H9 (cell line): ENCODE data around the gene CD9. TPM values are rescaled to one million over a fixed set of nuclear protein-coding genes. Genes with fewer than 3 reads are reported as not detected.

Source experiments
- DNase-seq: peaks from one replicate; pipeline ENCODE4 v3.0.0-alpha.2; 2017
- H2AFZ ChIP-seq: one replicate; pipeline ENCODE4 v1.6.1; 2013; ENCODE audit warnings: mild to moderate bottlenecking, low read length, control low read depth, moderate library complexity
- H2AK5ac ChIP-seq: 2 replicates; pipeline ENCODE4 v1.6.1; 2013; ENCODE audit warnings: low read length, control low read depth, mixed read lengths; ENCODE audit not compliant: insufficient read length
- H2BK120ac ChIP-seq: one replicate; pipeline ENCODE4 v1.6.1; 2013; ENCODE audit warnings: low read depth, mild to moderate bottlenecking, low read length, control low read depth, inconsistent platforms; ENCODE audit not compliant: poor library complexity, severe bottlenecking
- H2BK12ac ChIP-seq: 2 replicates; pipeline ENCODE4 v1.6.1; 2013; ENCODE audit warnings: low read length, control low read depth, mixed read lengths, low read depth; ENCODE audit not compliant: insufficient read length
- H2BK15ac ChIP-seq: 2 replicates; pipeline ENCODE4 v1.6.1; 2013; ENCODE audit warnings: low read depth, low read length, control low read depth
- H2BK20ac ChIP-seq: one replicate; pipeline ENCODE4 v1.6.1; 2013; ENCODE audit warnings: low read depth, mild to moderate bottlenecking, low read length, control low read depth, inconsistent platforms; ENCODE audit not compliant: poor library complexity, severe bottlenecking
- H2BK5ac ChIP-seq: 2 replicates; pipeline ENCODE4 v1.6.1; 2013; ENCODE audit warnings: low read length, control low read depth, mixed read lengths; ENCODE audit not compliant: insufficient read length
- H3K14ac ChIP-seq: 2 replicates; pipeline ENCODE4 v1.6.1; 2013; ENCODE audit warnings: low read length, control low read depth; ENCODE audit not compliant: insufficient read depth
- H3K18ac ChIP-seq: 2 replicates; pipeline ENCODE4 v1.6.1; 2013; ENCODE audit warnings: low read depth, mild to moderate bottlenecking, mixed read lengths, low read length, control low read depth; ENCODE audit not compliant: insufficient read length
- H3K23ac ChIP-seq: 2 replicates; pipeline ENCODE4 v1.6.1; 2013; ENCODE audit warnings: low read length, control low read depth, mixed read lengths, low read depth; ENCODE audit not compliant: insufficient read length
- H3K23me2 ChIP-seq: 2 replicates; pipeline ENCODE4 v1.6.1; 2013; ENCODE audit warnings: low read depth, mild to moderate bottlenecking, mixed read lengths, low read length, control low read depth; ENCODE audit not compliant: insufficient read length, poor library complexity, severe bottlenecking
- H3K27ac ChIP-seq: 2 replicates; pipeline ENCODE4 v1.5.1; 2013; ENCODE audit warnings: low read length, control low read depth, mixed read lengths, low read depth; ENCODE audit not compliant: insufficient read length
- H3K27me3 ChIP-seq: 2 replicates; pipeline ENCODE4 v1.6.1; 2013; ENCODE audit warnings: low read length, control low read depth, inconsistent platforms; ENCODE audit not compliant: insufficient read depth
- H3K4ac ChIP-seq: 2 replicates; pipeline ENCODE4 v1.6.1; 2013; ENCODE audit warnings: low read depth, mild to moderate bottlenecking, control low read depth, inconsistent platforms, low read length, moderate library complexity
- H3K4me1 ChIP-seq: 2 replicates; pipeline ENCODE4 v1.6.1; 2013; ENCODE audit warnings: low read length, control low read depth, inconsistent platforms; ENCODE audit not compliant: insufficient read depth
- H3K4me2 ChIP-seq: 2 replicates; pipeline ENCODE4 v1.6.1; 2013; ENCODE audit warnings: low read length, control low read depth, mixed read lengths; ENCODE audit not compliant: insufficient read length, insufficient read depth
- H3K56ac ChIP-seq: 2 replicates; pipeline ENCODE4 v1.6.1; 2013; ENCODE audit warnings: low read depth, mild to moderate bottlenecking, mixed read lengths, low read length, control low read depth; ENCODE audit not compliant: insufficient read length
- H3K79me1 ChIP-seq: 2 replicates; pipeline ENCODE4 v1.6.1; 2013; ENCODE audit warnings: low read depth, mild to moderate bottlenecking, moderate library complexity, low read length, control low read depth, inconsistent platforms; ENCODE audit not compliant: insufficient read depth, poor library complexity, severe bottlenecking
- H3K79me2 ChIP-seq: 2 replicates; pipeline ENCODE4 v1.6.1; 2013; ENCODE audit warnings: low read length, control low read depth, inconsistent platforms; ENCODE audit not compliant: insufficient read depth
- H3K9ac ChIP-seq: 2 replicates; pipeline ENCODE4 v1.6.1; 2013; ENCODE audit warnings: low read length, control low read depth, mixed read lengths; ENCODE audit not compliant: insufficient read length; ENCODE audit errors: extremely low read depth
- H3K9me3 ChIP-seq: one replicate; pipeline ENCODE4 v1.6.1; 2013; ENCODE audit warnings: low read depth, low read length, inconsistent platforms; ENCODE audit not compliant: control insufficient read depth
- H3T11ph ChIP-seq: one replicate; pipeline ENCODE4 v1.6.1; 2013; ENCODE audit warnings: mild to moderate bottlenecking, low read length, control low read depth, inconsistent platforms
- H4K20me1 ChIP-seq: one replicate; pipeline ENCODE4 v1.6.1; 2013; ENCODE audit not compliant: control insufficient read depth, insufficient read length, insufficient read depth
- H4K5ac ChIP-seq: 2 replicates; pipeline ENCODE4 v1.6.1; 2013; ENCODE audit warnings: low read depth, mild to moderate bottlenecking, mixed read lengths, low read length, control low read depth; ENCODE audit not compliant: insufficient read length
- H4K8ac ChIP-seq: replicated peaks from 2 replicates; pipeline ENCODE4 v1.6.1; 2013; ENCODE audit warnings: low read length, control low read depth, mixed read lengths, low read depth; ENCODE audit not compliant: insufficient read length
- H4K91ac ChIP-seq: 2 replicates; pipeline ENCODE4 v1.6.1; 2013; ENCODE audit warnings: low read depth, mild to moderate bottlenecking, moderate library complexity, mixed read lengths, low read length, control low read depth; ENCODE audit not compliant: insufficient read length
- H3K27ac Mint-ChIP-seq, 3 experiments: 2 replicates in 2 of 3; 3 replicates in 1 of 3; pipeline ENCODE4 v1.8.0; 2020 to 2021; ENCODE audit warnings: mixed read lengths in 3 of 3, mild to moderate bottlenecking in 1 of 3, moderate library complexity in 1 of 3
- H3K27me3 Mint-ChIP-seq: 2 replicates; pipeline ENCODE4 v1.8.0; 2021; ENCODE audit warnings: low read depth, mild to moderate bottlenecking, moderate library complexity, mixed read lengths
- H3K36me3 Mint-ChIP-seq, 3 experiments: 2 replicates in 2 of 3; 3 replicates in 1 of 3; pipeline ENCODE4 v1.8.0; 2020 to 2021; ENCODE audit warnings: low read depth in 3 of 3, mixed read lengths in 3 of 3; ENCODE audit not compliant: insufficient read depth in 1 of 3
- H3K4me1 Mint-ChIP-seq, 2 experiments: 2 replicates each; pipeline ENCODE4 v1.8.0; 2020; ENCODE audit warnings: mixed read lengths in 2 of 2
- H3K4me3 Mint-ChIP-seq, 2 experiments: 2 replicates in 1 of 2; 3 replicates in 1 of 2; pipeline ENCODE4 v1.8.0; 2020 to 2021; ENCODE audit warnings: mild to moderate bottlenecking in 2 of 2, mixed read lengths in 2 of 2, moderate library complexity in 1 of 2
- H3K9me3 Mint-ChIP-seq, 2 experiments: 2 replicates in 1 of 2; 3 replicates in 1 of 2; pipeline ENCODE4 v1.8.0; 2020; ENCODE audit warnings: mild to moderate bottlenecking in 2 of 2, mixed read lengths in 2 of 2, moderate library complexity in 1 of 2
- CTCF ChIP-seq: fragments of 200-600 bp; sonication (generic); conservative IDR thresholded peaks from 3 replicates; pipeline ENCODE4 v1.8.0; 2021; ENCODE audit warnings: antibody characterized with exemption, mild to moderate bottlenecking
- WGBS: extraction: QIAGEN DNeasy Blood & Tissue Kit; methylation state at CpG from one replicate; pipeline ENCODE4 v1.1.7; 2013; ENCODE audit warnings: missing lambda C conversion rate, low lambda C conversion rate, mixed read lengths; ENCODE audit not compliant: insufficient read length; ENCODE audit errors: extremely low coverage; 5-methylcytosine and 5-hydroxymethylcytosine counted together
- total RNA-seq: library from RNA; stranded (reverse); gene quantifications from 2 replicates; pipeline ENCODE4 v1.2.1, GENCODE V29; 2021

The CD9 gene
- total RNA-seq, 1 experiment from 2014 or later: 132 TPM

- H4K91ac ChIP-seq: no peak overlapping the region
- no peak overlapping the region for H3K4ac ChIP-seq
These were observed 62.0 kb downstream of the CD9 start for GRCh38 chr12:6262211-6262610.

More at GRCh38 chr12:6262211-6262610, 62.0 kb downstream of the CD9 start:
- no peak overlapping the region for H3K23ac ChIP-seq
- no peak overlapping the region for H3T11ph ChIP-seq
- no peak overlapping the region for H3K27ac Mint-ChIP-seq
- H4K20me1 ChIP-seq: no peaks in the 10 kb centered on the region
- H3K14ac ChIP-seq: no peak overlapping the region
- H3K9me3 ChIP-seq: no peaks in the 10 kb centered on the region
- TF ChIP-seq CTCF: no peak
- H4K8ac ChIP-seq: no peak overlapping the region
- H2BK15ac ChIP-seq: no peak overlapping the region
- H3K79me1 ChIP-seq: no peaks in the 10 kb centered on the region
- H3K23me2 ChIP-seq: no peaks in the 10 kb centered on the region
- no peak overlapping the region for H2BK20ac ChIP-seq
- no peak for DNase-seq
- peaks cover 0 to 10% of the 10 kb centered on the region in 2 experiments; a peak in 3 of 5 replicates for H3K9me3 Mint-ChIP-seq
- H3K9ac ChIP-seq: no peak overlapping the region
- no peaks in the 10 kb centered on the region; the same call in none of the 2 replicates for H3K27me3 Mint-ChIP-seq
- H2BK120ac ChIP-seq: no peak overlapping the region
- H2BK5ac ChIP-seq: no peak overlapping the region
- H2BK12ac ChIP-seq: no peak overlapping the region
- no peak overlapping the region for H2AFZ ChIP-seq
- no peak overlapping the region for H3K18ac ChIP-seq
- H3K56ac ChIP-seq: no peak overlapping the region
- no peaks in the 10 kb centered on the region for H3K27me3 ChIP-seq
- H3K4me1 ChIP-seq: 0 out of 2 replicates have a peak, but pooled peaks cover 4% of the 10 kb centered on the region
- H3K36me3 Mint-ChIP-seq: no peaks in the 10 kb centered on the region
- peaks cover 19 to 22% of the 10 kb centered on the region in 2 experiments for H3K4me1 Mint-ChIP-seq
- H3K79me2 ChIP-seq: no peaks in the 10 kb centered on the region
- no peak overlapping the region for H3K4me3 Mint-ChIP-seq
- no peak overlapping the region for H3K27ac ChIP-seq
- no peak overlapping the region for H3K4me2 ChIP-seq
- no peak overlapping the region for H2AK5ac ChIP-seq
- WGBS: no CpG with 5 or more reads among the region's 3 CpGs
- no peak overlapping the region for H4K5ac ChIP-seq
